ENCODE measurements around the gene GFPT1.
A peak's percentile ranks its signal among the peaks of the same experiment; 100 is the strongest.
"Not testable (repeated sequence)": the region's sequence is repeated elsewhere in the genome, so short reads cannot be mapped to it uniquely, and the experiment has no call there.

The GFPT1 gene

GRCh38 chr2:69386789-69387734 lies at the start of gene GFPT1:
Gene GFPT1 (minus strand): TSS chr2:69387227. CDS start chr2:69387071, 156 bp downstream.
- in situ Hi-C loops (cut with MboI; ENCODE audit: low pct_unique_long_range_greater_than_20kb, low sequenced_read_pairs): no loop called here
- peak; percentile 93 for DNase-seq

- in situ Hi-C loops (cut with MboI; ENCODE audit: low pct_unique_long_range_greater_than_20kb, low sequenced_read_pairs): no loop called here
- DNase-seq: no peak
Measured at GRCh38 chr2:69436596-69436937, 49.5 kb upstream of the GFPT1 start.

GRCh38 chr2:69434753-69435152 lies 47.7 kb upstream of the GFPT1 start:
- DNase-seq: peak; percentile 20
- in situ Hi-C loops (cut with MboI; ENCODE audit: low pct_unique_long_range_greater_than_20kb, low sequenced_read_pairs): no loop called here

DNA sequence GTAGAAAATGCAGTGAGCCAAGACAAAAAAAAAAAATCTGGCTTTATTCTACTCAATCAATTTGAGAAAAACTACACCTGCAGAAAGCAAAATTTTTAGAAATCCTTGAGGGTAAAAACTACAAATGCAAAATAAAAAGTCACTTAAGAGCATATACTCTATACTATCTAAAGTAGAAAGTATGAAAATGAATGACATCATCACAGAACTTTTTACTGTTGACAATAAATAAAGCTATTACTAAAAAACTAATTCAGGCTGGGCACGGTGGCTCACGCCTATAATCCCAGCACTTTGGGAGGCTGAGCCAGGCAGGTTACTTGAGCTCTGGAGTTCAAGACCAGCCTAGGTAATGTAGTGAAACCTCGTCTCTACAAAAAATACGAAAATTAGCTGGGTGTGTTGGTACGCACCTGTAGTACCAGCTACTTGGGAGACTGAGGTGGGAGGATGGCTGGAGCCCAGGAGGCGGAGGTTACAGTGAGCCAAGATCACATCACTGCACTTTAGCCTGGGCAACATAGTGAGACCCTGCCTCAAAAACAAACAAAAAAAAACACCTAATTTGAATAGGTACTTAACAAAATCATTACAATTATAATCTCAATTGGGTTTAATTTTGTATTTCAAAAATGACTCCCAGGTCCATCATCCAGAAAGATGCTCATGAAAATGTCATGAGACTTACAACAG lies 42.6 kb upstream of the GFPT1 start:
- in situ Hi-C loops (cut with MboI; ENCODE audit: low pct_unique_long_range_greater_than_20kb, low sequenced_read_pairs): no loop called here
- DNase-seq: no peak

DNA sequence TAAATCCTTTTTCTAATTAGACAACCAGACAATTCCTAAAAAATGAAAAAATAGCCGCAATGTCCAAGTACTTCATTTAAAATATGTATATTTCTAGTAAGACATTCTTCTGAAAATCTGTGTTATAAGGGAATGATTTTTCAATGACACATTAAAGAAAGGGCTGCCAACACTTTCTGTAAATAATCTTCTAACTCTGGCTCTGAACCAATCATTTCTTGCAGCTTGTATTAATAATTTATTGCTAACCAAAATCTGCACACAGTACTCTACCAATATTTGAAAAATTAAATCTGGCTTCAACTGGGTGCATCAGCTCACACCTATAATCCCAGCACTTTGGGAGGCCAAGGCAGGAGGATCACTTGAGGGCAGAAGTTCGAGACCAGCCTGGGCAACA lies 42.0 kb upstream of the GFPT1 start:
- in situ Hi-C loops (cut with MboI; ENCODE audit: low pct_unique_long_range_greater_than_20kb, low sequenced_read_pairs): no loop called here

GRCh38 chr2:69424419-69424818 lies 37.4 kb upstream of the GFPT1 start:
- in situ Hi-C loops (cut with MboI; ENCODE audit: low pct_unique_long_range_greater_than_20kb, low sequenced_read_pairs): no loop called here
- DNase-seq: no peak

More for the DNA sequence above, 42.0 kb upstream of the GFPT1 start:
- no peak for DNase-seq

- DNase-seq: no peak
- in situ Hi-C loops (cut with MboI; ENCODE audit: low pct_unique_long_range_greater_than_20kb, low sequenced_read_pairs): no loop called here
Measured at GRCh38 chr2:69422198-69422597, 35.2 kb upstream of the GFPT1 start.

DNA sequence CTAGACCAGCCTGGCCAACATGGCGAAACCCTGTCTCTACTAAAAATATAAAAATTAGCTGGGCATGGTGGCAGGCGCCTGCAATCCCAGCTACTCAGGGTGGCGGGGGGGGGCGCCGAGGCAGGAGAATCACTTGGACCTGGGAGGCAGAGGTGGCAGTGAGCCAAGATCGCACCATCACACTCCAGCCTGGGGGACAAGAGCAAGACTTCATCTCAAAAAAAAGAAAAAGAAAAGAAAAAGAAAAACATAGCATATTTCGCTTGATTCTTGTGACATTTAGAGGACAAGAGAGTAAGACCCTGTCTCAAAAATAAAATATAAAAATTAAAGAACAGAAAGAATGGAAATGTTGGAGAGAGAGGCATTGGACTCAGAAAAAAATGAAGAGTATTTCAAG lies 32.1 kb upstream of the GFPT1 start:
- in situ Hi-C loops (cut with MboI; ENCODE audit: low pct_unique_long_range_greater_than_20kb, low sequenced_read_pairs); DNase-seq: not testable (repeated sequence)

DNA sequence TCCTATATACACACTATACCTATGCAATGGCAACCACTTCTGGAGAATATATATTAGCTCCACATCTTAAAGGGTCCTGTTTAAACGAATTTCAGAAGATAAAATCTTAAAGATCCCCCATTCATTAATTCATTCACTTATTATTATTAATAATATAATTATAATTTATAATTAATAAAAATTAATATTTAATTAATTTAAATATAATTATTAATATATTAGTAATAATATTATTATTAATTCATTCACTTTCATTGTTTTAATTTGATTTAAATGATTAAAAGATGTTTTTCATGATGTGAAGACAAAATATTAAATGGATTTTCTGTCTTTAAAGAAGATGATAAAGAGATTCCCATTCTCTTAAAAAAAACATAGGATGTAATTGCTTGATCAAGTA lies 29.1 kb upstream of the GFPT1 start:
- in situ Hi-C loops (cut with MboI; ENCODE audit: low pct_unique_long_range_greater_than_20kb, low sequenced_read_pairs): no loop called here
- DNase-seq: no peak

- no peak for DNase-seq
- in situ Hi-C loops (cut with MboI; ENCODE audit: low pct_unique_long_range_greater_than_20kb, low sequenced_read_pairs): no loop called here
Measured at GRCh38 chr2:69411120-69411519, 24.1 kb upstream of the GFPT1 start.

DNA sequence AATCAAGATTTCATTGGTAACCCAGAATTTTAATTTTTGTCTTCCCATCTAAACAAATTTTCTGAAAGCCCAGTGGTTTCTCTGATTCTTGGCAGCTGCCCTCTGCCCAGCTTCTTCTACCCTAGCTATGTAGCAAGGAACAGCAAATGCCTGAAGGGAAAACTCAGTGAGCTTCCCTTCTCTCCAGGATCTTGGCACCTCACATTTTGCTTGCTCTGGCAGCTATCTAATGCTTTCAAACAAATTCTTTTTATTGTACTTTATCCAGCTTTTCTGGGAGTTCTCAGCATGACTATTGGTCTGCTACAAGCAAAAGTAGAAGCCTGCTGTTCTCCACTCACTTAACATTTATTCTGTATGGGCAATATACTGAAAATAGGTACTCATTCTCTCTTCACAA lies 18.3 kb upstream of the GFPT1 start:
- no peak for DNase-seq
- in situ Hi-C loops (cut with MboI; ENCODE audit: low pct_unique_long_range_greater_than_20kb, low sequenced_read_pairs): no loop called here

GRCh38 chr2:69400121-69400520 lies 13.1 kb upstream of the GFPT1 start:
- in situ Hi-C loops (cut with MboI; ENCODE audit: low pct_unique_long_range_greater_than_20kb, low sequenced_read_pairs): no loop called here
- no peak for DNase-seq

DNA sequence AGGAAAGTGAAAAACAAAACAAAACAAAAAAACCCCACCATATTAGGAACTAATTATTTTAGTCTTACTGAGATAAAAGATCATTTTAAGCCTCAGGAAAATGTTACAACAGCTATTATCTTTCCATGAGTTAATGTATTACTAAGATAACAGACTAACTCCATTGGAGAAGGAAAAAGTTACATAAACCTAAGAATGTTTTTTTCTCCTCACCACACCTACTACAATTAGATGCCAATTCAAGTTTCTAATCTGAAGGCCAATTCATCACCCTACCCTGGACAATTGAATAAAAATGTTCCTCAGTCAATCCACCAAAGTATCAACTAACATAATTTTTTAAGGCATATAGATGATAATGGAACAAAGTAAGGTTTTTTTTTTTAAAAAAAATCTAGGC lies 10.2 kb upstream of the GFPT1 start:
- no peak for DNase-seq
- in situ Hi-C loops (cut with MboI; ENCODE audit: low pct_unique_long_range_greater_than_20kb, low sequenced_read_pairs): no loop called here

DNA sequence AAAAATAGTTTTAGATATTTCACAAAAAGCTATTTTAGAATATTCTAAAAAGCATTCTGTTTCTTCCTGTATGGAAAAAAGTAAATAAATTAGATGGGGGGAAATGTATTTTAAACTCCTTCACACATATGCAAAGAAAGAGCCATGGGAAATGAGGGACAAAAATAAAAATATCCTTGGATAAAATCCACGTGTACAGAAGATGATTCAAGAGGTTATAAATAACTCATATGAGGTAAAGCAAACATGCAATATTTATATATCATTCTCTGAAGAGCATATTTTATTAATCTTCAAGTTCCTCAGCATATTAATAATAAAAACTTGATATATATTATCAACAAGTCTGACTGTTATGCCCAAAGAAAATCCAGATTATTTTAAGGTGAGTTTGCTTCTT lies 8.8 kb upstream of the GFPT1 start:
- DNase-seq: no peak
- in situ Hi-C loops (cut with MboI; ENCODE audit: low pct_unique_long_range_greater_than_20kb, low sequenced_read_pairs): no loop called here

DNA sequence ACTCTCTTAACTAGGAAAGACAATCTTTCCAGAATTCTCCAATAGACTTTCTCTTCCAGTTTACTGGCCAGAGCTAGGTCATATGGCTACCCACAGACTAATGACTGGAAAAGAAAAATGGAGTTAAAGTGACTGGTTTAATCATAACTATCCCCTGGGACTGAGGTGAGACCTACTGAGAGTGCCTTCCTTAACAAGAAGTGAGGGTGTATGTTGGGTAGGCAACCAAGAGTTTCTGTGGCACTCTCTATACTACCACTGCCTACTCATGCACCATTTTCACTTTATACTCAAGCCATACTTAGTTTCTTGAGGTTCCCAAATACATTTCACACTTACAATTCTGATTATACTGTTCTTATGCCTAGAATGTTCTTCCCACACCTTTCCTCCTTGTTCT lies 6.9 kb upstream of the GFPT1 start:
- DNase-seq: no peak
- in situ Hi-C loops (cut with MboI; ENCODE audit: low pct_unique_long_range_greater_than_20kb, low sequenced_read_pairs): no loop called here

- in situ Hi-C loops (cut with MboI; ENCODE audit: low pct_unique_long_range_greater_than_20kb, low sequenced_read_pairs): no loop called here
- DNase-seq: peak; percentile 69
Measured at GRCh38 chr2:69390471-69390870, 3.4 kb upstream of the GFPT1 start.

DNA sequence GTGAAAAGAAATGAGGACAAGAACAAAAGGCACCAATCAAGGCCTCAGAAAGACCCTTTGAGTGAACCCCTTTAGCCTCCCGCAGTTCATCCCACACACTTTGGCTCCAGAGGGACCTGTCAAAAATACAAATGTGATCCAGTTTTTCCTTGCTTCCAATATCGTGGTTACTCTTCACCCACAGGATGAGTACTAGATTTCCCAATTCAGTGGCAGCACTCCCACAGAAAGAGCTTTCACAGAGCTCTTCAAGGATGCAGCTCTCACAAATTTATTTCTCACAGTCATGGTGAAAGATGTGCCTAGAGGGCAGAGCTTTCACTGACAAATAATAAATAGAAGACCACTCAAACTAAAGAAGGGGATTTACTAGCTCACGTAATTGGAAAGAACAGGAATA lies 3.0 kb upstream of the GFPT1 start:
- DNase-seq: no peak
- in situ Hi-C loops (cut with MboI; ENCODE audit: low pct_unique_long_range_greater_than_20kb, low sequenced_read_pairs): no loop called here

- in situ Hi-C loops (cut with MboI; ENCODE audit: low pct_unique_long_range_greater_than_20kb, low sequenced_read_pairs): no loop called here
Measured at GRCh38 chr2:69389271-69389670, 2.2 kb upstream of the GFPT1 start.

GRCh38 chr2:69387770-69388481 lies 899 bp upstream of the GFPT1 start:
- in situ Hi-C loops (cut with MboI; ENCODE audit: low pct_unique_long_range_greater_than_20kb, low sequenced_read_pairs): no loop called here
- DNase-seq: no peak

More at GRCh38 chr2:69389271-69389670, 2.2 kb upstream of the GFPT1 start:
- no peak for DNase-seq

DNA sequence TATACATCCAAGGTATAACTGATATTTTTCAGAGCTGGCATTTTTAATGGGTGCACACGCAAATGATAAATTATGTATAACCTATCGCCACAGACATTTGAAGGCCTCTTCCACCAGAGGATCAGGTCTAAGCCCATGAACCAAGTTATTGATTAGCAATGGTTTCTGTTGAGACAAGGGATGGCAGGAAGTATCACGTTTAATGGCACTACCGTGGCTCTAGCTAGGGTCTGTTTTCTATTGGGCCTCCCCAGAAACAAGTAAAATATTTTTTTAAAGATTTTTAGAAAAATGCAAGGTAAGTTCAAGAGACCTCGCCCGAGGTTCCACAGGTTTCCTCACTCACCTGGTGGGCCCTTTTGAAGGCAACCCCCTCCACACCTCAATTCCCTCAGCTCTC lies 667 bp downstream of the GFPT1 start:
- peak; percentile 30 for DNase-seq
- in situ Hi-C loops (cut with MboI; ENCODE audit: low pct_unique_long_range_greater_than_20kb, low sequenced_read_pairs): no loop called here

All from KBM-7 (cell line).